GM21526 (cell line): ENCODE results near the gene RTN4RL1.
"Not testable (repeated sequence)": the region's sequence is repeated elsewhere in the genome, so short reads cannot be mapped to it uniquely, and the experiment has no call there.

Experiments
- ATAC-seq: cut with Tn5 transposase; IDR thresholded peaks from one replicate; pipeline ENCODE4 v1.9.1; 2021; ENCODE audit warnings: moderate library complexity; ENCODE audit not compliant: unreplicated experiment, low FRiP score

The RTN4RL1 gene

GRCh38 chr17:2027528-2028233 is 2.5 kb upstream of the RTN4RL1 start:
- no peak for ATAC-seq

GRCh38 chr17:2025622-2026309 is 632 bp upstream of the RTN4RL1 start:
- no peak for ATAC-seq

GRCh38 chr17:2024572-2025219 is 438 bp downstream of the RTN4RL1 start:
- ATAC-seq = no peak

- ATAC-seq = no peak
Observed at GRCh38 chr17:2023692-2024571, 1.2 kb downstream of the RTN4RL1 start.

GRCh38 chr17:2023256-2023655 is 1.9 kb downstream of the RTN4RL1 start:
- ATAC-seq = no peak

GRCh38 chr17:2022647-2023240 is 2.4 kb downstream of the RTN4RL1 start:
- ATAC-seq = no peak

- no peak for ATAC-seq
Observed at GRCh38 chr17:2020721-2021120, 4.4 kb downstream of the RTN4RL1 start.

GRCh38 chr17:2019723-2020122 is 5.4 kb downstream of the RTN4RL1 start:
- ATAC-seq = no peak

- no peak for ATAC-seq
Observed at GRCh38 chr17:2018716-2019510, 6.2 kb downstream of the RTN4RL1 start.

GRCh38 chr17:2017274-2017941 is 7.7 kb downstream of the RTN4RL1 start:
- no peak for ATAC-seq

GRCh38 chr17:2016494-2016893 is 8.6 kb downstream of the RTN4RL1 start:
- ATAC-seq = no peak

GRCh38 chr17:2015314-2015713 is 9.8 kb downstream of the RTN4RL1 start:
- ATAC-seq = no peak

- ATAC-seq = no peak
Observed at GRCh38 chr17:2013994-2014317, 11.2 kb downstream of the RTN4RL1 start.

- ATAC-seq = not testable (repeated sequence)
Observed at GRCh38 chr17:2013220-2013993, 11.7 kb downstream of the RTN4RL1 start.

- no peak for ATAC-seq
Observed at GRCh38 chr17:2012499-2012898, 12.6 kb downstream of the RTN4RL1 start.

GRCh38 chr17:2011411-2012371 is 13.4 kb downstream of the RTN4RL1 start:
- no peak for ATAC-seq

- no peak for ATAC-seq
Observed at GRCh38 chr17:2009737-2010136, 15.4 kb downstream of the RTN4RL1 start.
